SK-N-SH (cell line): ENCODE results near the gene XPR1. TPM values are rescaled to one million over a fixed set of nuclear protein-coding genes. Genes with fewer than 3 reads are reported as not detected.

Source experiments
- CTCF ChIA-PET: fragments of 300-600, 350-600 bp; formaldehyde crosslinking; extraction: SDS; loops from one replicate; lab custom pipeline; 2021; lab: Yijun Ruan, JAX
- POLR2A ChIA-PET: fragments of 350-600 bp; sonication (Branson Sonifier 250); formaldehyde crosslinking; extraction: SDS; loops from one replicate; lab custom pipeline; 2020; ENCODE audit warnings: antibody characterized with exemption, inconsistent platforms; lab: Yijun Ruan, JAX
- DNase-seq: peaks from one replicate; pipeline ENCODE4 v3.0.0; 2012
- H2AFZ ChIP-seq: fragments of 200-600 bp; sonication (generic); 2 replicates; pipeline ENCODE4 v1.8.1; 2016; ENCODE audit warnings: antibody characterized with exemption, mild to moderate bottlenecking, low read depth
- H3F3A ChIP-seq: fragments of 200-600 bp; sonication (generic); replicated peaks from 2 replicates; pipeline ENCODE3; 2016; ENCODE audit warnings: antibody characterized with exemption, mild to moderate bottlenecking; ENCODE audit not compliant: insufficient read depth
- H3K27ac ChIP-seq, 2 experiments: fragments of 200-500 bp in 1 of 2; fragments of 200-600 bp in 1 of 2; sonication (Bioruptor generic) in 1 of 2; sonication (generic), shearing (Covaris generic) in 1 of 2; 2 replicates each; pipeline versions ENCODE4 v1.5.1 to v1.6.1; 2014 to 2016; ENCODE audit warnings: low read depth in 2 of 2, inconsistent platforms in 1 of 2, low read length in 1 of 2, mild to moderate bottlenecking in 1 of 2, mixed read lengths in 1 of 2
- H3K27me3 ChIP-seq: fragments of 200-600 bp; sonication (generic), shearing (Covaris generic); 2 replicates; pipeline ENCODE4 v1.6.1; 2016; ENCODE audit warnings: mixed run types; ENCODE audit not compliant: insufficient read depth
- H3K36me3 ChIP-seq, 2 experiments: fragments of 200-500 bp in 1 of 2; fragments of 200-600 bp in 1 of 2; sonication (Bioruptor generic) in 1 of 2; sonication (generic) in 1 of 2; replicated peaks in 1 of 2; 2 replicates each; pipeline versions ENCODE3 to v1.5.1; 2014 to 2016; ENCODE audit warnings: low read length in 1 of 2, mild to moderate bottlenecking in 1 of 2; ENCODE audit not compliant: insufficient read depth in 2 of 2, control insufficient read depth in 1 of 2
- H3K4me1 ChIP-seq, 2 experiments: fragments of 200-500 bp in 1 of 2; fragments of 200-600 bp in 1 of 2; sonication (Bioruptor generic) in 1 of 2; sonication (generic), shearing (Covaris generic) in 1 of 2; 2 replicates each; pipeline versions ENCODE4 v1.5.1 to v1.6.1; 2014 to 2016; ENCODE audit warnings: low read depth in 1 of 2, low read length in 1 of 2, mixed run types in 1 of 2; ENCODE audit not compliant: insufficient read depth in 2 of 2, control insufficient read depth in 1 of 2
- H3K4me2 ChIP-seq: fragments of 200-600 bp; sonication (generic), shearing (Covaris generic); 2 replicates; pipeline ENCODE4 v1.6.1; 2017; ENCODE audit warnings: mixed run types
- H3K4me3 ChIP-seq, 2 experiments: fragments of 200-500 bp in 1 of 2; fragments of 200-600 bp in 1 of 2; sonication (Bioruptor generic) in 1 of 2; sonication (generic), shearing (Covaris generic) in 1 of 2; 2 replicates each; pipeline versions ENCODE4 v1.5.1 to v1.8.1; 2014 to 2016; ENCODE audit warnings: low read depth in 2 of 2, inconsistent platforms in 1 of 2, low read length in 1 of 2, mild to moderate bottlenecking in 1 of 2, mixed read lengths in 1 of 2, moderate library complexity in 1 of 2
- H3K79me2 ChIP-seq: fragments of 200-600 bp; sonication (generic); 2 replicates; pipeline ENCODE4 v1.8.1; 2017; ENCODE audit warnings: mild to moderate bottlenecking; ENCODE audit not compliant: insufficient read depth
- H3K9ac ChIP-seq: fragments of 200-600 bp; sonication (generic); 2 replicates; pipeline ENCODE4 v1.6.1; 2017; ENCODE audit warnings: mixed run types
- H3K9me2 ChIP-seq: fragments of 200-600 bp; sonication (generic); 2 replicates; pipeline ENCODE4 v1.6.1; 2017; ENCODE audit warnings: mixed run types
- H3K9me3 ChIP-seq: fragments of 200-600 bp; sonication (generic); 2 replicates; pipeline ENCODE4 v1.6.1; 2017; ENCODE audit warnings: mixed run types, mild to moderate bottlenecking, moderate library complexity
- H4K20me1 ChIP-seq: fragments of 200-600 bp; sonication (generic); 2 replicates; pipeline ENCODE4 v1.6.1; 2017; ENCODE audit warnings: mild to moderate bottlenecking, mixed run types; ENCODE audit not compliant: insufficient read depth
- CHD2 ChIP-seq: fragments of 150-350 bp; IDR thresholded peaks from 2 replicates; pipeline ENCODE4 v1.6.1; 2018; ENCODE audit warnings: low read length; ENCODE audit not compliant: partially characterized antibody
- EP300 ChIP-seq, 2 experiments: IDR thresholded peaks; 2 replicates each; pipeline versions ENCODE4 v1.4.0 to v1.6.1; 2012; ENCODE audit warnings: borderline replicate concordance in 1 of 2, low read depth in 1 of 2, low read length in 1 of 2
- EZH2phosphoT487 ChIP-seq: fragments of 200-600 bp; sonication (generic); IDR thresholded peaks from 2 replicates; pipeline ENCODE4 v1.6.1; 2017; ENCODE audit warnings: low read depth, mixed run types, mild to moderate bottlenecking, antibody characterized with exemption, moderate library complexity, borderline replicate concordance
- FOSL2 ChIP-seq: IDR thresholded peaks from 2 replicates; pipeline ENCODE4 v1.4.0; 2012; ENCODE audit warnings: low read depth, mild to moderate bottlenecking, moderate library complexity, borderline replicate concordance
- GABPA ChIP-seq: IDR thresholded peaks from 2 replicates; pipeline ENCODE4 v1.4.0; 2012; ENCODE audit warnings: low read depth, mild to moderate bottlenecking
- GATA2 ChIP-seq: sonication (generic); formaldehyde crosslinking; IDR thresholded peaks from 2 replicates; pipeline ENCODE4 v1.5.0; 2020; ENCODE audit warnings: mild to moderate bottlenecking, missing genetic modification reagents
- MEF2A ChIP-seq: IDR thresholded peaks from 2 replicates; pipeline ENCODE4 v1.4.0; 2012; ENCODE audit warnings: low read depth, borderline replicate concordance
- NRF1 ChIP-seq: IDR thresholded peaks from 2 replicates; pipeline ENCODE4 v1.6.1; 2012; ENCODE audit warnings: low read depth, mild to moderate bottlenecking, low read length
- SMC3 ChIP-seq: IDR thresholded peaks from 2 replicates; pipeline ENCODE4 v1.6.1; 2012; ENCODE audit warnings: low read depth, low read length, improper control_type of control experiment
- TAF1 ChIP-seq: IDR thresholded peaks from 2 replicates; pipeline ENCODE4 v1.6.1; 2012; ENCODE audit warnings: low read depth, mild to moderate bottlenecking, low read length, moderate library complexity, borderline replicate concordance
- WGBS: methylation state at CpG from one replicate; pipeline ENCODE4 v1.1.6; 2017; ENCODE audit warnings: low lambda C conversion rate; 5-methylcytosine and 5-hydroxymethylcytosine counted together
- polyA plus RNA-seq, 3 experiments: library from polyadenylated mRNA; depleted of rRNA; stranded (reverse); fragments of >200 nt; gene quantifications; 2 replicates each; pipeline ENCODE4 v1.2.3, GENCODE V29; 2012
- TF ChIP-seq, protein P1 (sequence below): fragments of 200-600 bp; sonication (generic); IDR thresholded peaks from 2 replicates; pipeline ENCODE4 v1.6.1; 2017; ENCODE audit warnings: antibody characterized with exemption, mild to moderate bottlenecking, moderate library complexity
- TF ChIP-seq, protein P2 (sequence below): IDR thresholded peaks from 2 replicates; pipeline ENCODE4 v1.6.1; 2012; ENCODE audit warnings: mild to moderate bottlenecking, low read depth, low read length, moderate library complexity
- TF ChIP-seq, protein P3 (sequence below): IDR thresholded peaks from 2 replicates; pipeline ENCODE4 v1.4.0; 2012; ENCODE audit warnings: low read depth, borderline replicate concordance
- TF ChIP-seq, protein P4 (sequence below): fragments of 150-350 bp; IDR thresholded peaks from 2 replicates; pipeline ENCODE4 v1.6.1; 2016; ENCODE audit warnings: mild to moderate bottlenecking, low read depth, low read length

XPR1 gene
- polyA plus RNA-seq, 1 of the 3 experiments (the other 2 are of a cell fraction) = 7.9 TPM

DNA sequence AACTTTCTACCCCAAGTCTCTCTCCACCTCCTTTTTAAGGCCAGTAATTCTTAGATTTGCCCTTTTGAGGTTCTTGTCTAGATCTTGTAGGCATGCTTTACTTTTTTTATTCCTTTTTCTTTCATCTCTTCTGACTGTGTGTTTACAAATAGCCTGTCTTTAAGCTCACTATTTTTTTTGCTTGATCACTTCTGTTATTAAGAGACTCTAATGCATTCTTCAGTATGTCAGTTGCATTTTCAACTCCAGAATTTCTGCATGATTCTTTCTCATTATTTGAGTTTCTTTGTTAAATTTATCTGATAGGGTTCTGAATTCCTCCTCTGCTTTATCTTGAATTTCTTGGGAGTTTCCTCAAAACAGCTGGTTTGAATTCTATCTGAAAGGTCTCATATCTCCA, 30.9 kb downstream of the XPR1 start (continued):
- TF ChIP-seq, protein P1, sequence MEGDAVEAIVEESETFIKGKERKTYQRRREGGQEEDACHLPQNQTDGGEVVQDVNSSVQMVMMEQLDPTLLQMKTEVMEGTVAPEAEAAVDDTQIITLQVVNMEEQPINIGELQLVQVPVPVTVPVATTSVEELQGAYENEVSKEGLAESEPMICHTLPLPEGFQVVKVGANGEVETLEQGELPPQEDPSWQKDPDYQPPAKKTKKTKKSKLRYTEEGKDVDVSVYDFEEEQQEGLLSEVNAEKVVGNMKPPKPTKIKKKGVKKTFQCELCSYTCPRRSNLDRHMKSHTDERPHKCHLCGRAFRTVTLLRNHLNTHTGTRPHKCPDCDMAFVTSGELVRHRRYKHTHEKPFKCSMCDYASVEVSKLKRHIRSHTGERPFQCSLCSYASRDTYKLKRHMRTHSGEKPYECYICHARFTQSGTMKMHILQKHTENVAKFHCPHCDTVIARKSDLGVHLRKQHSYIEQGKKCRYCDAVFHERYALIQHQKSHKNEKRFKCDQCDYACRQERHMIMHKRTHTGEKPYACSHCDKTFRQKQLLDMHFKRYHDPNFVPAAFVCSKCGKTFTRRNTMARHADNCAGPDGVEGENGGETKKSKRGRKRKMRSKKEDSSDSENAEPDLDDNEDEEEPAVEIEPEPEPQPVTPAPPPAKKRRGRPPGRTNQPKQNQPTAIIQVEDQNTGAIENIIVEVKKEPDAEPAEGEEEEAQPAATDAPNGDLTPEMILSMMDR = no peak
- TF ChIP-seq MEF2A (no peak), FOSL2 (no peak), GATA2 (CRISPR knock-in tag) (no peak)

DNA sequence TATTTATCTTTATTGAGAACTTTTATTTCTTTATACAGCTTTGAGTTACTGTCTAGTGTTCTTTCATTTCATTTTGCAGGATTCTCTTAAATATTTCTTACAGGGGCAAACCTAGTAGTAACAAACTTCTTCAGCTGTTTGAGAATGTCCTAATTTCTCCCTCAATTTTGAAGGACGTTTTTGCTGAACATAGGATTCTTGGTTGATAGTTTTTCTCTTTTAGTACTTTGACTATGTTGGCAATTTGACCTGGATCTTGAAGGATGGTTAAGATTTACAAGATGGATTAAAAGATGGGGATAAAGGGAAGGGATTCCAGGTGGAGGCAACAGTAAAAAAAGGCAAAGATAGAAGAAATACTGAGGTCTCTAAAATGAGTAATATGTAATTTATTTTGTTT, 38.9 kb downstream of the XPR1 start:
- peaks cover 0 to 15% of the 10 kb centered on the region in 2 experiments for H3K36me3 ChIP-seq
- 67% methylated on average over 1 of the region's 1 CpG for WGBS
- CTCF ChIA-PET = no interaction called here

More for the DNA sequence above, 38.9 kb downstream of the XPR1 start:
- Histone ChIP-seq H3K4me1 (peaks cover 0 to 4% of the 10 kb centered on the region in 2 experiments; a peak in 1 of 4 replicates), H3K4me3 (no peak overlapping the region), H4K20me1 (no peaks in the 10 kb centered on the region), H3K27ac (no peak overlapping the region), H3K9me2 (no peaks in the 10 kb centered on the region), H3K27me3 (no peaks in the 10 kb centered on the region), H3K4me2 (no peak overlapping the region), H3K9ac (no peak overlapping the region), H3F3A (no peaks in the 10 kb centered on the region), H2AFZ (no peak overlapping the region), H3K9me3 (peaks cover 11% of the 10 kb centered on the region), H3K79me2 (peaks cover 47% of the 10 kb centered on the region)
- POLR2A ChIA-PET = no interaction called here
- TF ChIP-seq, protein P1 = no peak
- TF ChIP-seq, protein P2, sequence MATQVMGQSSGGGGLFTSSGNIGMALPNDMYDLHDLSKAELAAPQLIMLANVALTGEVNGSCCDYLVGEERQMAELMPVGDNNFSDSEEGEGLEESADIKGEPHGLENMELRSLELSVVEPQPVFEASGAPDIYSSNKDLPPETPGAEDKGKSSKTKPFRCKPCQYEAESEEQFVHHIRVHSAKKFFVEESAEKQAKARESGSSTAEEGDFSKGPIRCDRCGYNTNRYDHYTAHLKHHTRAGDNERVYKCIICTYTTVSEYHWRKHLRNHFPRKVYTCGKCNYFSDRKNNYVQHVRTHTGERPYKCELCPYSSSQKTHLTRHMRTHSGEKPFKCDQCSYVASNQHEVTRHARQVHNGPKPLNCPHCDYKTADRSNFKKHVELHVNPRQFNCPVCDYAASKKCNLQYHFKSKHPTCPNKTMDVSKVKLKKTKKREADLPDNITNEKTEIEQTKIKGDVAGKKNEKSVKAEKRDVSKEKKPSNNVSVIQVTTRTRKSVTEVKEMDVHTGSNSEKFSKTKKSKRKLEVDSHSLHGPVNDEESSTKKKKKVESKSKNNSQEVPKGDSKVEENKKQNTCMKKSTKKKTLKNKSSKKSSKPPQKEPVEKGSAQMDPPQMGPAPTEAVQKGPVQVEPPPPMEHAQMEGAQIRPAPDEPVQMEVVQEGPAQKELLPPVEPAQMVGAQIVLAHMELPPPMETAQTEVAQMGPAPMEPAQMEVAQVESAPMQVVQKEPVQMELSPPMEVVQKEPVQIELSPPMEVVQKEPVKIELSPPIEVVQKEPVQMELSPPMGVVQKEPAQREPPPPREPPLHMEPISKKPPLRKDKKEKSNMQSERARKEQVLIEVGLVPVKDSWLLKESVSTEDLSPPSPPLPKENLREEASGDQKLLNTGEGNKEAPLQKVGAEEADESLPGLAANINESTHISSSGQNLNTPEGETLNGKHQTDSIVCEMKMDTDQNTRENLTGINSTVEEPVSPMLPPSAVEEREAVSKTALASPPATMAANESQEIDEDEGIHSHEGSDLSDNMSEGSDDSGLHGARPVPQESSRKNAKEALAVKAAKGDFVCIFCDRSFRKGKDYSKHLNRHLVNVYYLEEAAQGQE = no peak
- TF ChIP-seq CHD2 (no peak), MEF2A (no peak), EP300 (IDR thresholded peaks at IDR 0.05; ENCODE audit: borderline replicate concordance in 1 of 2, low read depth in 1 of 2, low read length in 1 of 2) (no peak), TAF1 (no peak), NRF1 (no peak), FOSL2 (no peak), SMC3 (no peak), GABPA (no peak), EZH2phosphoT487 (no peak)
- TF ChIP-seq, protein P3, sequence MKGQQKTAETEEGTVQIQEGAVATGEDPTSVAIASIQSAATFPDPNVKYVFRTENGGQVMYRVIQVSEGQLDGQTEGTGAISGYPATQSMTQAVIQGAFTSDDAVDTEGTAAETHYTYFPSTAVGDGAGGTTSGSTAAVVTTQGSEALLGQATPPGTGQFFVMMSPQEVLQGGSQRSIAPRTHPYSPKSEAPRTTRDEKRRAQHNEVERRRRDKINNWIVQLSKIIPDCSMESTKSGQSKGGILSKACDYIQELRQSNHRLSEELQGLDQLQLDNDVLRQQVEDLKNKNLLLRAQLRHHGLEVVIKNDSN = no peak
- TF ChIP-seq, protein P4, sequence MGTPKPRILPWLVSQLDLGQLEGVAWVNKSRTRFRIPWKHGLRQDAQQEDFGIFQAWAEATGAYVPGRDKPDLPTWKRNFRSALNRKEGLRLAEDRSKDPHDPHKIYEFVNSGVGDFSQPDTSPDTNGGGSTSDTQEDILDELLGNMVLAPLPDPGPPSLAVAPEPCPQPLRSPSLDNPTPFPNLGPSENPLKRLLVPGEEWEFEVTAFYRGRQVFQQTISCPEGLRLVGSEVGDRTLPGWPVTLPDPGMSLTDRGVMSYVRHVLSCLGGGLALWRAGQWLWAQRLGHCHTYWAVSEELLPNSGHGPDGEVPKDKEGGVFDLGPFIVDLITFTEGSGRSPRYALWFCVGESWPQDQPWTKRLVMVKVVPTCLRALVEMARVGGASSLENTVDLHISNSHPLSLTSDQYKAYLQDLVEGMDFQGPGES = no peak
- no peak for DNase-seq
